ENCODE measurements around the gene ANKRD66.
A peak's percentile ranks its signal among the peaks of the same experiment; 100 is the strongest.

Gene ANKRD66

GRCh38 chr6:46795816-46796215, 49.1 kb downstream of the ANKRD66 start:
- Histone ChIP-seq H3K27ac (ENCODE audit: extremely low read depth, low read depth, low read length) (no peak overlapping the region), H3K4me3 (ENCODE audit: low read depth, low read length) (no peak overlapping the region), H3K36me3 (ENCODE audit: control insufficient read depth in 2 of 2, insufficient read depth in 1 of 2, low read length in 2 of 2) (no peaks in the 10 kb centered on the region), H3K9me3 (ENCODE audit: control insufficient read depth, insufficient read depth, low read depth, low read length) (no peaks in the 10 kb centered on the region), H3K4me1 (ENCODE audit: control insufficient read depth, insufficient read depth, low read length) (no peaks in the 10 kb centered on the region)
- TF ChIP-seq FEZF1 (tag by site-specific recombination; IDR thresholded peaks at IDR 0.05) (no peak), ZNF140 (tag by site-specific recombination; IDR thresholded peaks at IDR 0.05) (no peak), ZNF311 (tag by site-specific recombination; IDR thresholded peaks at IDR 0.05; ENCODE audit: borderline replicate concordance) (no peak), ZSCAN16 (tag by site-specific recombination; IDR thresholded peaks at IDR 0.05) (no peak), ZNF514 (tag by site-specific recombination; IDR thresholded peaks at IDR 0.05) (no peak)
- TF ChIP-seq, protein P1, sequence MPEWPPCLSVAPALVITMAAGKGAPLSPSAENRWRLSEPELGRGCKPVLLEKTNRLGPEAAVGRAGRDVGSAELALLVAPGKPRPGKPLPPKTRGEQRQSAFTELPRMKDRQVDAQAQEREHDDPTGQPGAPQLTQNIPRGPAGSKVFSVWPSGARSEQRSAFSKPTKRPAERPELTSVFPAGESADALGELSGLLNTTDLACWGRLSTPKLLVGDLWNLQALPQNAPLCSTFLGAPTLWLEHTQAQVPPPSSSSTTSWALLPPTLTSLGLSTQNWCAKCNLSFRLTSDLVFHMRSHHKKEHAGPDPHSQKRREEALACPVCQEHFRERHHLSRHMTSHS (tag by site-specific recombination; IDR thresholded peaks at IDR 0.05) = no peak
- POLR2A ChIA-PET = no interaction called here
- CTCF ChIA-PET = interaction anchor here (0.5 to 0.7 kb wide), 2 partner anchors 278 to 638 kb away, joined by 3 to 4 read pairs; no protein-coding TSS in a partner anchor

- Histone ChIP-seq H3K9me3 (ENCODE audit: control insufficient read depth, insufficient read depth, low read depth, low read length) (no peaks in the 10 kb centered on the region), H3K36me3 (ENCODE audit: control insufficient read depth in 2 of 2, insufficient read depth in 1 of 2, low read length in 2 of 2) (no peaks in the 10 kb centered on the region), H3K4me3 (ENCODE audit: low read depth, low read length) (no peak overlapping the region), H3K4me1 (ENCODE audit: control insufficient read depth, insufficient read depth, low read length) (no peaks in the 10 kb centered on the region), H3K27ac (ENCODE audit: extremely low read depth, low read depth, low read length) (no peak overlapping the region)
- TF ChIP-seq MZF1 (tag by site-specific recombination; IDR thresholded peaks at IDR 0.05; ENCODE audit: borderline replicate concordance) (no peak), ZNF837 (tag by site-specific recombination; IDR thresholded peaks at IDR 0.05) (no peak)
- TF ChIP-seq, protein P2, sequence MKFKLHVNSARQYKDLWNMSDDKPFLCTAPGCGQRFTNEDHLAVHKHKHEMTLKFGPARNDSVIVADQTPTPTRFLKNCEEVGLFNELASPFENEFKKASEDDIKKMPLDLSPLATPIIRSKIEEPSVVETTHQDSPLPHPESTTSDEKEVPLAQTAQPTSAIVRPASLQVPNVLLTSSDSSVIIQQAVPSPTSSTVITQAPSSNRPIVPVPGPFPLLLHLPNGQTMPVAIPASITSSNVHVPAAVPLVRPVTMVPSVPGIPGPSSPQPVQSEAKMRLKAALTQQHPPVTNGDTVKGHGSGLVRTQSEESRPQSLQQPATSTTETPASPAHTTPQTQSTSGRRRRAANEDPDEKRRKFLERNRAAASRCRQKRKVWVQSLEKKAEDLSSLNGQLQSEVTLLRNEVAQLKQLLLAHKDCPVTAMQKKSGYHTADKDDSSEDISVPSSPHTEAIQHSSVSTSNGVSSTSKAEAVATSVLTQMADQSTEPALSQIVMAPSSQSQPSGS (tag by site-specific recombination; IDR thresholded peaks at IDR 0.05; ENCODE audit: low read depth) = peak; percentile 45; the same call in 1 of the 2 replicates
- ChIA-PET CTCF (interaction anchor here (0.5 kb wide), 1 partner anchor 51 kb away, joined by 3 read pairs; no protein-coding TSS in a partner anchor), POLR2A (no interaction called here)
These were observed 50.3 kb downstream of the ANKRD66 start for GRCh38 chr6:46796848-46797580.

DNA sequence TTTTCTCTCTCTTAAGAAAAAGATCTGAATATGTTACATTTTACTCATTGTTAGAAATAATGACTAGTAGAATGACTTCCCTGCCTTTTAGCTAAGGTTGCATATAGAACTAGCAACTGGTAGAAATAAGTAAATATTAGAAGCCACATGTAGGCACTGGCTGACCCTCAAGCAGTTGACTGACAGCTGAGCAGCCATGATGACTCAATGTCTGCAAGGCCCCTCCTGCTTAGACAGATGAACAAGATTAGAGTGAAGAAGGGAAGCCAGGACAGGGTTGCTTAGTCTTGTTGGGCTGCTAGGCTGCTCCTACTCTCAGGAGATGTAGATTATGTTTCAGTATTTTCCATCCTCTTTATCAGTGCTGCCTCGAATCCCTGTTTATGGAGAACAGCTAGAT, 52.9 kb downstream of the ANKRD66 start:
- no peaks in the 10 kb centered on the region for H3K4me1 ChIP-seq (ENCODE audit: control insufficient read depth, insufficient read depth, low read length)
- no peaks in the 10 kb centered on the region for H3K9me3 ChIP-seq (ENCODE audit: control insufficient read depth, insufficient read depth, low read depth, low read length)
- H3K36me3 ChIP-seq (ENCODE audit: control insufficient read depth in 2 of 2, insufficient read depth in 1 of 2, low read length in 2 of 2) = no peaks in the 10 kb centered on the region
- TF ChIP-seq ZNF248 (tag by site-specific recombination; IDR thresholded peaks at IDR 0.05) (no peak), TRIM28 (IDR thresholded peaks at IDR 0.05; ENCODE audit: borderline replicate concordance, low read length) (no peak), ZNF555 (tag by site-specific recombination; conservative IDR thresholded peaks at IDR 0.05) (no peak), ZNF174 (tag by site-specific recombination; IDR thresholded peaks at IDR 0.05) (no peak), HOXD13 (CRISPR knock-in tag; IDR thresholded peaks at IDR 0.05; ENCODE audit: borderline replicate concordance) (no peak), ZNF510 (tag by site-specific recombination; IDR thresholded peaks at IDR 0.05; ENCODE audit: insufficient replicate concordance) (no peak), AEBP2 (tag by site-specific recombination; IDR thresholded peaks at IDR 0.05; ENCODE audit: borderline replicate concordance) (no peak), ZNF140 (tag by site-specific recombination; IDR thresholded peaks at IDR 0.05) (no peak), ZNF660 (tag by site-specific recombination; IDR thresholded peaks at IDR 0.05) (no peak), ZNF529 (tag by site-specific recombination; IDR thresholded peaks at IDR 0.05; ENCODE audit: insufficient replicate concordance) (no peak), ZNF449 (tag by site-specific recombination; IDR thresholded peaks at IDR 0.05) (no peak; the same call in 1 of the 2 replicates), ZNF501 (tag by site-specific recombination; IDR thresholded peaks at IDR 0.05) (no peak)
- TF ChIP-seq, protein P3, sequence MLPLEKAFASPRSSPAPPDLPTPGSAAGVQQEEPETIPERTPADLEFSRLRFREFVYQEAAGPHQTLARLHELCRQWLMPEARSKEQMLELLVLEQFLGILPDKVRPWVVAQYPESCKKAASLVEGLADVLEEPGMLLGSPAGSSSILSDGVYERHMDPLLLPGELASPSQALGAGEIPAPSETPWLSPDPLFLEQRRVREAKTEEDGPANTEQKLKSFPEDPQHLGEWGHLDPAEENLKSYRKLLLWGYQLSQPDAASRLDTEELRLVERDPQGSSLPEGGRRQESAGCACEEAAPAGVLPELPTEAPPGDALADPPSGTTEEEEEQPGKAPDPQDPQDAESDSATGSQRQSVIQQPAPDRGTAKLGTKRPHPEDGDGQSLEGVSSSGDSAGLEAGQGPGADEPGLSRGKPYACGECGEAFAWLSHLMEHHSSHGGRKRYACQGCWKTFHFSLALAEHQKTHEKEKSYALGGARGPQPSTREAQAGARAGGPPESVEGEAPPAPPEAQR (tag by site-specific recombination; IDR thresholded peaks at IDR 0.05) = no peak
- H3K27ac ChIP-seq (ENCODE audit: extremely low read depth, low read depth, low read length) = no peak overlapping the region
- no peak overlapping the region for H3K4me3 ChIP-seq (ENCODE audit: low read depth, low read length)
- POLR2A ChIA-PET = no interaction called here
- CTCF ChIA-PET = no interaction called here
